HEK293 (cell line): ENCODE data around the gene ALOXE3.
A peak's percentile ranks its signal among the peaks of the same experiment; 100 is the strongest.

Experiments used
- ELK4 ChIP-seq: IDR thresholded peaks from 2 replicates; pipeline ENCODE4 v1.6.1; 2011; ENCODE audit warnings: mild to moderate bottlenecking, low read depth, low read length, borderline replicate concordance
- GLI4 ChIP-seq: fragments of 450-650 bp; formaldehyde crosslinking; IDR thresholded peaks from 2 replicates; pipeline ENCODE4 v1.5.1; 2016; ENCODE audit warnings: missing biosample characterization, missing genetic modification characterization
- GLIS2 ChIP-seq: fragments of 450-650 bp; formaldehyde crosslinking; IDR thresholded peaks from 2 replicates; pipeline ENCODE4 v1.5.1; 2016; ENCODE audit warnings: missing biosample characterization, missing genetic modification characterization
- KLF7 ChIP-seq: fragments of 450-650 bp; formaldehyde crosslinking; IDR thresholded peaks from 2 replicates; pipeline ENCODE4 v1.5.1; 2016; ENCODE audit warnings: missing biosample characterization, missing genetic modification characterization, borderline replicate concordance
- KLF9 ChIP-seq: fragments of 450-650 bp; formaldehyde crosslinking; IDR thresholded peaks from 2 replicates; pipeline ENCODE4 v1.5.1; 2016; ENCODE audit warnings: missing biosample characterization, missing genetic modification characterization, low read depth
- PRDM10 ChIP-seq: fragments of 450-650 bp; formaldehyde crosslinking; IDR thresholded peaks from 2 replicates; pipeline ENCODE4 v1.5.1; 2016; ENCODE audit warnings: missing biosample characterization, missing genetic modification characterization
- REPIN1 ChIP-seq: fragments of 450-650 bp; formaldehyde crosslinking; IDR thresholded peaks from 2 replicates; pipeline ENCODE4 v1.5.1; 2017; ENCODE audit warnings: missing biosample characterization, missing genetic modification characterization, low read depth
- SCRT2 ChIP-seq: fragments of 450-650 bp; formaldehyde crosslinking; IDR thresholded peaks from 2 replicates; pipeline ENCODE4 v1.5.1; 2016; ENCODE audit warnings: missing biosample characterization, missing genetic modification characterization
- SETDB1 ChIP-seq: IDR thresholded peaks from one replicate; pipeline ENCODE4 v1.6.1; 2017; ENCODE audit warnings: mild to moderate bottlenecking, low read length, moderate library complexity, mixed read lengths; ENCODE audit not compliant: insufficient read length
- SP3 ChIP-seq: fragments of 450-650 bp; formaldehyde crosslinking; IDR thresholded peaks from 2 replicates; pipeline ENCODE4 v1.5.1; 2016; ENCODE audit warnings: missing biosample characterization, missing genetic modification characterization
- TCF7L2 ChIP-seq: IDR thresholded peaks from 2 replicates; pipeline ENCODE4 v1.6.1; 2011; ENCODE audit warnings: low read depth, mild to moderate bottlenecking, inconsistent platforms, low read length, moderate library complexity, borderline replicate concordance
- WT1 ChIP-seq: fragments of 450-650 bp; formaldehyde crosslinking; IDR thresholded peaks from 2 replicates; pipeline ENCODE4 v1.5.1; 2016; ENCODE audit warnings: missing biosample characterization, missing genetic modification characterization
- ZBTB1 ChIP-seq: fragments of 450-650 bp; formaldehyde crosslinking; IDR thresholded peaks from 2 replicates; pipeline ENCODE4 v1.5.1; 2016; ENCODE audit warnings: missing biosample characterization, missing genetic modification characterization
- ZBTB17 ChIP-seq: fragments of 450-650 bp; formaldehyde crosslinking; IDR thresholded peaks from 2 replicates; pipeline ENCODE4 v1.5.1; 2016; ENCODE audit warnings: missing biosample characterization, missing genetic modification characterization
- ZBTB20 ChIP-seq: fragments of 450-650 bp; formaldehyde crosslinking; IDR thresholded peaks from 2 replicates; pipeline ENCODE4 v1.5.1; 2016; ENCODE audit warnings: missing biosample characterization, missing genetic modification characterization
- ZFP69B ChIP-seq: fragments of 450-650 bp; formaldehyde crosslinking; IDR thresholded peaks from 2 replicates; pipeline ENCODE4 v1.5.1; 2016; ENCODE audit warnings: missing biosample characterization, missing genetic modification characterization
- ZNF112 ChIP-seq: fragments of 450-650 bp; formaldehyde crosslinking; IDR thresholded peaks from 2 replicates; pipeline ENCODE4 v1.5.0; 2017; ENCODE audit warnings: missing biosample characterization, missing genetic modification characterization
- ZNF121 ChIP-seq: fragments of 450-650 bp; formaldehyde crosslinking; IDR thresholded peaks from 2 replicates; pipeline ENCODE4 v1.5.1; 2016; ENCODE audit warnings: missing biosample characterization, missing genetic modification characterization
- ZNF157 ChIP-seq: fragments of 450-650 bp; formaldehyde crosslinking; IDR thresholded peaks from 2 replicates; pipeline ENCODE4 v1.5.1; 2016; ENCODE audit warnings: missing biosample characterization, missing genetic modification characterization
- ZNF175 ChIP-seq: fragments of 450-650 bp; formaldehyde crosslinking; IDR thresholded peaks from 2 replicates; pipeline ENCODE4 v1.5.1; 2016; ENCODE audit warnings: missing biosample characterization, missing genetic modification characterization
- ZNF184 ChIP-seq: fragments of 450-650 bp; IDR thresholded peaks from 2 replicates; pipeline ENCODE4 v1.5.1; 2018; ENCODE audit warnings: missing biosample characterization, mild to moderate bottlenecking, missing genetic modification characterization
- ZNF202 ChIP-seq: fragments of 450-650 bp; formaldehyde crosslinking; IDR thresholded peaks from 2 replicates; pipeline ENCODE4 v1.5.1; 2016; ENCODE audit warnings: missing biosample characterization, missing genetic modification characterization, borderline replicate concordance
- ZNF266 ChIP-seq: fragments of 450-650 bp; formaldehyde crosslinking; IDR thresholded peaks from 2 replicates; pipeline ENCODE4 v1.5.1; 2016; ENCODE audit warnings: missing biosample characterization, missing genetic modification characterization, low read depth
- ZNF341 ChIP-seq: fragments of 450-650 bp; formaldehyde crosslinking; IDR thresholded peaks from 2 replicates; pipeline ENCODE4; 2016; ENCODE audit warnings: low read depth, missing biosample characterization, missing genetic modification characterization
- ZNF354C ChIP-seq: fragments of 450-650 bp; formaldehyde crosslinking; IDR thresholded peaks from 2 replicates; pipeline ENCODE4 v1.5.1; 2016; ENCODE audit warnings: missing biosample characterization, missing genetic modification characterization, low read depth, borderline replicate concordance
- ZNF394 ChIP-seq: fragments of 450-650 bp; formaldehyde crosslinking; IDR thresholded peaks from 2 replicates; pipeline ENCODE4 v1.5.1; 2016; ENCODE audit warnings: missing biosample characterization, missing genetic modification characterization, mild to moderate bottlenecking, moderate library complexity, borderline replicate concordance
- ZNF433 ChIP-seq: fragments of 450-650 bp; formaldehyde crosslinking; IDR thresholded peaks from 2 replicates; pipeline ENCODE4 v1.5.1; 2016; ENCODE audit warnings: missing biosample characterization, missing genetic modification characterization, low read depth
- ZNF48 ChIP-seq: fragments of 450-650 bp; formaldehyde crosslinking; IDR thresholded peaks from 2 replicates; pipeline ENCODE4 v1.5.1; 2016; ENCODE audit warnings: missing biosample characterization, missing genetic modification characterization
- ZNF510 ChIP-seq: fragments of 450-650 bp; formaldehyde crosslinking; IDR thresholded peaks from 2 replicates; pipeline ENCODE4 v1.5.1; 2018; ENCODE audit warnings: mild to moderate bottlenecking, missing genetic modification characterization, missing biosample characterization; ENCODE audit not compliant: insufficient replicate concordance
- ZNF529 ChIP-seq: fragments of 450-650 bp; formaldehyde crosslinking; IDR thresholded peaks from 2 replicates; pipeline ENCODE4 v1.5.1; 2017; ENCODE audit warnings: missing genetic modification characterization, missing biosample characterization; ENCODE audit not compliant: insufficient replicate concordance
- ZNF558 ChIP-seq: fragments of 450-650 bp; formaldehyde crosslinking; IDR thresholded peaks from 2 replicates; pipeline ENCODE4 v1.5.1; 2016; ENCODE audit warnings: missing biosample characterization, missing genetic modification characterization
- ZNF571 ChIP-seq: fragments of 450-650 bp; formaldehyde crosslinking; IDR thresholded peaks from 2 replicates; pipeline ENCODE4 v1.5.0; 2017; ENCODE audit warnings: missing biosample characterization, missing genetic modification characterization
- ZNF670 ChIP-seq: fragments of 450-650 bp; formaldehyde crosslinking; IDR thresholded peaks from 2 replicates; pipeline ENCODE4 v1.5.1; 2016; ENCODE audit warnings: missing biosample characterization, missing genetic modification characterization, low read depth
- ZNF677 ChIP-seq: fragments of 450-650 bp; IDR thresholded peaks from 2 replicates; pipeline ENCODE4 v1.5.0; 2018; ENCODE audit warnings: missing biosample characterization, mild to moderate bottlenecking, missing genetic modification characterization, moderate library complexity
- ZNF785 ChIP-seq: fragments of 450-650 bp; formaldehyde crosslinking; IDR thresholded peaks from 2 replicates; pipeline ENCODE4 v1.5.1; 2016; ENCODE audit warnings: missing biosample characterization, missing genetic modification characterization
- ZNF837 ChIP-seq: fragments of 450-650 bp; formaldehyde crosslinking; IDR thresholded peaks from 2 replicates; pipeline ENCODE4 v1.5.1; 2016; ENCODE audit warnings: missing biosample characterization, missing genetic modification characterization
- TF ChIP-seq, protein P1 (sequence below): fragments of 450-650 bp; formaldehyde crosslinking; IDR thresholded peaks from 2 replicates; pipeline ENCODE4 v1.5.1; 2016; ENCODE audit warnings: missing biosample characterization, missing genetic modification characterization

ALOXE3 gene

DNA sequence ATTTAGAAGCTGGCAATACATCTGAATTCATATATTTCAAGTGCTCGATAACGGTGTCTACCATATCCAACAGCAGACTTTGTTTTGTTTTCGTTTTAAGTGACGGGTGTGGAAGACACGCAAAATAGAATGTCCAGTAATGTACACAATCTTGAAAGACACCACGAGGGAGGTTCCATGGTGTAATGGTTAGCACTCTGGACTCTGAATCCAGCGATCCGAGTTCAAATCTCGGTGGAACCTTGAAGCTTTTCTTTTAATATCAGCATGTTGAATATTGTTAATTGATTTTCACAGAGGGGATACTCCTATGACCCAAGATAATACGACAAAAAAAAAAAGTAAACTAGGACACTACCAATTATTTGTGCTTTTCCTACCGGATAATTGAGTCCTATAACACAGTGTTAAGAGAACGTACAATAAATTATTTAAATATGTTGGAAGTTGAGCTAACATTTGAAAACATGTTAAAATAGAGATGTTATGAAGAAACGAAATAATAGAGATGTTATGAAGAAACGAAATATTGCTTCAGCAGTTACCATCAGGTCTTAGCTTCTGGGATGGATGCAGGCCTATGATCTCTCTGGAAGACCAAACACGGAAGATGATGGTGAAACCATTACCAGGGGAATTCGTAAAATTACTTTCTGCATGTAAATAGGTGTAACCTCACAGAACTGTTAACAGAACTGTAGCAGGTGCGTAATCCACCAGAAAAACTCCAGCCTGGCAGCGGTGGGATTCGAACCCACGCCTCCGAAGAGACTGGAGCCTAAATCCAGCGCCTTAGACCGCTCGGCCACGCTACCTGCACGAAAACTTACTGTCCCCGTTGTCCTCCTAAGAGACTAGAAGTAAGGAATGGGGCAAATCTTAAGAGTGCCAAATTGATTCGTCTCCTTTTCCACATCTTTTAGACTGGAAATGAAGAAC is 1.5 kb upstream of the ALOXE3 start (continued):
- TF ChIP-seq ZNF394 (tag by site-specific recombination) (peak; percentile 69), TCF7L2 (no peak), ZNF785 (tag by site-specific recombination) (peak; percentile 69; the same call in 1 of the 2 replicates), ZNF571 (no peak), WT1 (tag by site-specific recombination) (no peak), ZBTB1 (tag by site-specific recombination) (no peak), ELK4 (no peak), SETDB1 (no peak), ZNF157 (tag by site-specific recombination) (no peak), ZNF175 (tag by site-specific recombination) (no peak), SCRT2 (tag by site-specific recombination) (peak; percentile 62), ZNF121 (tag by site-specific recombination) (no peak), ZNF184 (tag by site-specific recombination) (peak; percentile 85; the same call in 1 of the 2 replicates), ZNF670 (tag by site-specific recombination) (no peak), ZNF112 (tag by site-specific recombination) (no peak), ZNF558 (peak; percentile 38), ZFP69B (peak; percentile 72), ZNF529 (tag by site-specific recombination) (no peak), ZNF510 (tag by site-specific recombination) (peak; percentile 12), KLF7 (tag by site-specific recombination) (peak; percentile 42; the same call in 1 of the 2 replicates), ZBTB20 (tag by site-specific recombination) (no peak), ZNF837 (no peak), ZNF202 (no peak), ZNF354C (no peak), KLF9 (tag by site-specific recombination) (no peak), SP3 (no peak), GLIS2 (tag by site-specific recombination) (no peak), ZNF677 (tag by site-specific recombination) (peak; percentile 91), ZNF341 (peak; percentile 76), ZNF48 (no peak), ZBTB17 (tag by site-specific recombination) (peak; percentile 89), REPIN1 (tag by site-specific recombination) (no peak), PRDM10 (tag by site-specific recombination) (0 out of 2 replicates have a peak, but pooled peaks have one; percentile 6), ZNF266 (tag by site-specific recombination) (no peak), ZNF433 (no peak), GLI4 (tag by site-specific recombination) (no peak)
- TF ChIP-seq, protein P1, sequence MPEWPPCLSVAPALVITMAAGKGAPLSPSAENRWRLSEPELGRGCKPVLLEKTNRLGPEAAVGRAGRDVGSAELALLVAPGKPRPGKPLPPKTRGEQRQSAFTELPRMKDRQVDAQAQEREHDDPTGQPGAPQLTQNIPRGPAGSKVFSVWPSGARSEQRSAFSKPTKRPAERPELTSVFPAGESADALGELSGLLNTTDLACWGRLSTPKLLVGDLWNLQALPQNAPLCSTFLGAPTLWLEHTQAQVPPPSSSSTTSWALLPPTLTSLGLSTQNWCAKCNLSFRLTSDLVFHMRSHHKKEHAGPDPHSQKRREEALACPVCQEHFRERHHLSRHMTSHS (tag by site-specific recombination), result no peak
